Breast epithelium (tissue), 4 donors: ENCODE data around the gene AGAP1. TPM values are rescaled to one million over a fixed set of nuclear protein-coding genes. Genes with fewer than 3 reads are reported as not detected.
A peak's percentile ranks its signal among the peaks of the same experiment; 100 is the strongest.

ENCODE experiments used
- DNase-seq, 2 donors: peaks; one replicate each; pipeline ENCODE4 v3.0.0-alpha.2; 2019; ENCODE audit warnings: low spot score in 2 of 2
- H3K27ac ChIP-seq, 2 donors: fragments of 200-600 bp; sonication (generic) in 1 of 2; one replicate each; pipeline ENCODE4 v1.5.1; 2016 to 2019; ENCODE audit warnings: mild to moderate bottlenecking in 1 of 2
- H3K27me3 ChIP-seq, 2 donors: fragments of 200-600 bp; sonication (generic) in 1 of 2; one replicate each; pipeline versions ENCODE4 v1.5.1 to v1.6.0; 2017 to 2019; ENCODE audit warnings: control low read depth in 1 of 2, mild to moderate bottlenecking in 1 of 2
- H3K36me3 ChIP-seq: fragments of 200-600 bp; one replicate; pipeline ENCODE4 v1.5.1; 2019
- H3K4me1 ChIP-seq, 2 donors: fragments of 200-600 bp; sonication (generic); one replicate each; pipeline ENCODE4 v1.5.1; 2016 to 2019; ENCODE audit warnings: control low read depth in 1 of 2
- H3K4me3 ChIP-seq, 3 donors: fragments of 200-600 bp; sonication (generic); 1 replicate in 2 of 3; 2 replicates in 1 of 3; pipeline ENCODE4 v1.5.1; 2016 to 2019; ENCODE audit warnings: mild to moderate bottlenecking in 3 of 3, moderate library complexity in 2 of 3
- H3K9me3 ChIP-seq, 2 donors: fragments of 200-600 bp; sonication (generic) in 1 of 2; one replicate each; pipeline ENCODE4 v1.5.1; 2016 to 2019; ENCODE audit warnings: control low read depth in 1 of 2
- POLR2A ChIP-seq: fragments of 450-650 bp; IDR thresholded peaks from one replicate; pipeline ENCODE4 v1.6.1; 2016; ENCODE audit warnings: antibody characterized with exemption, mild to moderate bottlenecking, moderate library complexity
- POLR2AphosphoS5 ChIP-seq, 3 donors: sonication (generic); formaldehyde crosslinking; IDR thresholded peaks; one replicate each; pipeline ENCODE4 v1.6.1; 2017; ENCODE audit warnings: antibody characterized with exemption in 3 of 3
- intact Hi-C: fragments of 100-400 bp; cut with DNase I; formaldehyde crosslinking; loops from one replicate; pipeline ENCODE4 v1.15.1; 2023; ENCODE audit warnings: low total_unique reads
- total RNA-seq, 3 donors: library from RNA; depleted of rRNA; stranded (reverse); fragments of >200 nt; gene quantifications; one replicate each; pipeline ENCODE4 v1.1.0, GENCODE V29; 2016
- TF ChIP-seq, protein P1 (sequence below), 3 donors: fragments of 450-650 bp; IDR thresholded peaks; one replicate each; pipeline ENCODE4 v1.5.1; 2016 to 2017; ENCODE audit warnings: antibody characterized with exemption in 3 of 3, mild to moderate bottlenecking in 3 of 3, moderate library complexity in 3 of 3

The AGAP1 gene
- total RNA-seq, 3 donors from 2014 or later, result 19.7 to 27.1 (median 25.9) TPM

GRCh38 chr2:236158969-236159777 is 665.3 kb downstream of the AGAP1 start:
- no peak for DNase-seq
- Histone ChIP-seq H3K4me3 (no peak overlapping the region), H3K27me3 (peaks cover 0 to 46% of the 10 kb centered on the region in 2 donors), H3K4me1 (peaks cover 0 to 3% of the 10 kb centered on the region in 2 donors), H3K27ac (no peak overlapping the region), H3K36me3 (no peaks in the 10 kb centered on the region), H3K9me3 (no peaks in the 10 kb centered on the region)
- intact Hi-C loops, result no loop called here
- TF ChIP-seq, protein P1, sequence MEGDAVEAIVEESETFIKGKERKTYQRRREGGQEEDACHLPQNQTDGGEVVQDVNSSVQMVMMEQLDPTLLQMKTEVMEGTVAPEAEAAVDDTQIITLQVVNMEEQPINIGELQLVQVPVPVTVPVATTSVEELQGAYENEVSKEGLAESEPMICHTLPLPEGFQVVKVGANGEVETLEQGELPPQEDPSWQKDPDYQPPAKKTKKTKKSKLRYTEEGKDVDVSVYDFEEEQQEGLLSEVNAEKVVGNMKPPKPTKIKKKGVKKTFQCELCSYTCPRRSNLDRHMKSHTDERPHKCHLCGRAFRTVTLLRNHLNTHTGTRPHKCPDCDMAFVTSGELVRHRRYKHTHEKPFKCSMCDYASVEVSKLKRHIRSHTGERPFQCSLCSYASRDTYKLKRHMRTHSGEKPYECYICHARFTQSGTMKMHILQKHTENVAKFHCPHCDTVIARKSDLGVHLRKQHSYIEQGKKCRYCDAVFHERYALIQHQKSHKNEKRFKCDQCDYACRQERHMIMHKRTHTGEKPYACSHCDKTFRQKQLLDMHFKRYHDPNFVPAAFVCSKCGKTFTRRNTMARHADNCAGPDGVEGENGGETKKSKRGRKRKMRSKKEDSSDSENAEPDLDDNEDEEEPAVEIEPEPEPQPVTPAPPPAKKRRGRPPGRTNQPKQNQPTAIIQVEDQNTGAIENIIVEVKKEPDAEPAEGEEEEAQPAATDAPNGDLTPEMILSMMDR (IDR thresholded peaks at IDR 0.05), result no peak
- TF ChIP-seq POLR2A (no peak), POLR2AphosphoS5 (IDR thresholded peaks at IDR 0.05) (no peak)

DNA sequence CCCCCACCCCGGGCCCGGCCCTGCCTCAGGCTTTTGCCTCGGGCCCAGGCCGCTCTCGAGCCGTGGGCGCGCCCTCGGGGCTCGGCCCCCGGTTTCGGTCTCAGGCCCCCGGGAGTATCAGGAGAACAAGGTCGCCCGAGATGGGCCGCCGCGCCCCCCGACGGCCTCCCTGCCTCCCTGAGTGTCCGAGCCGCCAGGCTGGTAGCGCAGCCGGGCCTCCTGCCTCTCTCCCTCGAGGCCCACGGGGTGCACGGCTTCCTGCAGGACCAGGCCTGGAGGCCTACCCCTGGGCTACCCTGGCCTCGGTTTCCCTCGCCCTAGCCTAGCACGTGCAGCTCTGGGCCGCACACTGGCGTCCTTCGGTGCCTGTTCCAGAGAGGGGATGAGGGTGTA is 665.9 kb downstream of the AGAP1 start:
- Histone ChIP-seq H3K27me3 (peaks cover 5 to 52% of the 10 kb centered on the region in 2 donors), H3K4me1 (peaks cover 0 to 8% of the 10 kb centered on the region in 2 donors), H3K4me3 (no peak overlapping the region), H3K27ac (no peak overlapping the region), H3K36me3 (no peaks in the 10 kb centered on the region), H3K9me3 (no peaks in the 10 kb centered on the region)
- intact Hi-C loops, result no loop called here
- no peak for DNase-seq
- no peak for TF ChIP-seq POLR2A
- TF ChIP-seq POLR2AphosphoS5 (IDR thresholded peaks at IDR 0.05), result no peak
- TF ChIP-seq, protein P1 (IDR thresholded peaks at IDR 0.05), result no peak

DNA sequence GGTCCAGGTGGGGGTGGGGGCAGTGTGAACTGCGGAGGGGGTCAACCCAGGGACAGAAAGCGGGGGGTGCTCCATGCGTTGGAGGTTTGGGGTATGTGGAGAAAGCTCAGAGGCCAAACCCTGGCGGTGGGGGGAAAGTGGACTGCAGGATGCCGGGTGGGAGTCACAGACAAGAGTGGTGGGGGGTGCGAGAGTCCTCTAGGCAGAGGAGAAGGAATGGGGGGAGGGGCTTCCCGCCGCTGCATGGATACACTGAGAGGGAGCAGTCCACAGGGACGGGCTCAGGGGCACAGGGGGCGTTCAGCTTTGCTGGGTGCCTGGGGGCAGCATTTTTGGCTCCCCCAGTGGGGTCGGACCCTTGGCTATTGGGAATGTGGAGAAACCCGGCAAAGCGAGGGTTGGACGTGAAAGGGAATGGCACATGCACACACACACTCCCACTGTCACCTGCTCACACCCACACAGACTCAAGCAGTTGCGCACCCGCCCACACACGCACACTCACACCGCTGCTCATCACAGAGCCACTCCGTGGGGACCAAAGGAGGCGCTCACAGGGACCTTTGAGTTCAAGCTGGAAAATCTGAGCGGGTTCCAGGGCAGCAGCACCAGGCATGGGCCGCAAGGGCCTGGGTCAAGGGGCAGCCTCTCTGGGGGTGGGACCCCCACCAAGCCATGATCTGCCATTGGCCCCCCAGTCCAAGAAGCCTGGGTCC is 666.7 kb downstream of the AGAP1 start:
- intact Hi-C loops, result no loop called here
- H3K36me3 ChIP-seq, result no peaks in the 10 kb centered on the region
- no peak for TF ChIP-seq POLR2A
- TF ChIP-seq, protein P1 (IDR thresholded peaks at IDR 0.05), result no peak
- TF ChIP-seq POLR2AphosphoS5 (IDR thresholded peaks at IDR 0.05), result no peak
- no peak overlapping the region for H3K27ac ChIP-seq
- peaks cover 5 to 59% of the 10 kb centered on the region in 2 donors for H3K27me3 ChIP-seq
- peak in 1 of 2 donors; percentile 44 for DNase-seq
- H3K9me3 ChIP-seq, result no peaks in the 10 kb centered on the region
- peaks cover 0 to 8% of the 10 kb centered on the region in 2 donors for H3K4me1 ChIP-seq
- H3K4me3 ChIP-seq, result no peak overlapping the region

DNA sequence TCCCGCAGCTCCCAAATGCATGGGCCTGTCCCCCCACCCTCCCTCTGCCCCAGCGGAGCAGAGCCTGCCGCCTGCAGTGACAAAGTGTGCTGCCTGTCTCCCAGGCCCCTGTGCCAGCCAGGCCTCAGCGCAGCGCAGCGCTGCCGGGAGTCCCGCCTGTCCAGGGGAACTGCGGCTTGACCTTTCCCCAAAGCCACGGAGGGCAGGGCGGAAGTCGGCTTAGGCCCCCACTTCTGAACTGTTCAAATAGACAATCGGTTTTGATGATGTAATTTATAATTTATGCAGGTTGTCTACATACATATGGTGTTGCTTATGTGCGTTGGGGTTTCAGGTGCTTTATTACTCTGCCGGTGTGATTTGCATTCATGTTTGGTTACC is 667.2 kb downstream of the AGAP1 start:
- Histone ChIP-seq H3K27ac (no peak overlapping the region), H3K4me3 (no peak overlapping the region), H3K36me3 (no peaks in the 10 kb centered on the region), H3K27me3 (peaks cover 5 to 65% of the 10 kb centered on the region in 2 donors), H3K4me1 (peaks cover under 1 to 8% of the 10 kb centered on the region in 2 donors), H3K9me3 (no peaks in the 10 kb centered on the region)
- intact Hi-C loops, result no loop called here
- DNase-seq, result no peak
- TF ChIP-seq POLR2AphosphoS5 (IDR thresholded peaks at IDR 0.05), result no peak
- TF ChIP-seq POLR2A, result no peak
- TF ChIP-seq, protein P1 (IDR thresholded peaks at IDR 0.05), result no peak

DNA sequence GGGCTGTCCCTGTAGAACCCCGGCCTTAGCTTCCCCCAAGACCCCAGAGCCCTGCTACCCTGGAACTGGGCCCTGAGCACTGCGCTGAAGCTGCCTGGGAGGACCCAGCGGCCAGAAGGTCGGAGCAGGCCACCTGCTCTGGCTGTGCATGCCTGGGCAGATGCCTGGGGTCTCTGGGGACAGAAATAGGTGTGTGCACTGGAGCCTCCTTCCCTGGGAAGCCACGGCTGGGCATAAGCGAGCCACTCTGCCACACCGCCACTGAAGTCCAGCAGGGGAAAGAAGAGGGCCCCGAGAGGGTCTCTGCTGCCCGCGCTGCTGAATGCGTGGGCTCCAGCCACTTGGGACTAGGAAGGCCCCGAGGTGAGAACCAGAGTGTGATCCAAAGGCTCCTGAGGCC is 667.7 kb downstream of the AGAP1 start:
- TF ChIP-seq POLR2AphosphoS5 (IDR thresholded peaks at IDR 0.05), result no peak
- TF ChIP-seq POLR2A, result no peak
- TF ChIP-seq, protein P1 (IDR thresholded peaks at IDR 0.05), result no peak
- intact Hi-C loops, result no loop called here
- H3K27me3 ChIP-seq, result peaks cover 5 to 69% of the 10 kb centered on the region in 2 donors
- H3K27ac ChIP-seq, result no peak overlapping the region
- H3K9me3 ChIP-seq, result no peaks in the 10 kb centered on the region
- H3K4me1 ChIP-seq, result peaks cover 5 to 8% of the 10 kb centered on the region in 2 donors
- no peaks in the 10 kb centered on the region for H3K36me3 ChIP-seq
- no peak overlapping the region for H3K4me3 ChIP-seq
- no peak for DNase-seq
